GM12878 (cell line): ENCODE data around the gene AP2B1.

Experiments
- CTCF ChIP-seq, 3 experiments: IDR thresholded peaks in 2 of 3; conservative IDR thresholded peaks in 1 of 3; 2 replicates each; pipeline ENCODE4 v1.5.1; 2011; ENCODE audit warnings: low read depth in 3 of 3, low read length in 3 of 3, mild to moderate bottlenecking in 3 of 3, control low read depth in 2 of 3, moderate library complexity in 2 of 3, inconsistent platforms in 1 of 3, mixed read lengths in 1 of 3; ENCODE audit not compliant: control insufficient read depth in 2 of 3, insufficient read depth in 1 of 3; ENCODE audit errors: extremely low read depth in 1 of 3
- GABPA ChIP-seq: IDR thresholded peaks from 2 replicates; pipeline ENCODE4 v1.6.1; 2014; ENCODE audit warnings: antibody characterized with exemption, low read depth, mild to moderate bottlenecking, inconsistent platforms
- HCFC1 ChIP-seq: fragments of 150-350 bp; IDR thresholded peaks from 2 replicates; pipeline ENCODE4 v1.6.1; 2014; ENCODE audit warnings: low read length
- MAX ChIP-seq: IDR thresholded peaks from 2 replicates; pipeline ENCODE4 v1.6.1; 2012; ENCODE audit warnings: low read depth, low read length, improper control_type of control experiment
- NR2F1 ChIP-seq: fragments of 450-650 bp; conservative IDR thresholded peaks from 2 replicates; pipeline ENCODE4 v1.6.1; 2017; ENCODE audit warnings: mild to moderate bottlenecking
- REST ChIP-seq: IDR thresholded peaks from 2 replicates; pipeline ENCODE4 v1.6.1; 2012; ENCODE audit warnings: mild to moderate bottlenecking, low read depth, low read length
- ZNF24 ChIP-seq: fragments of 450-650 bp; IDR thresholded peaks from 2 replicates; pipeline ENCODE4 v1.6.1; 2017; ENCODE audit warnings: antibody characterized with exemption, mild to moderate bottlenecking

- TF ChIP-seq CTCF (IDR thresholded peaks at IDR 0.05 in 2 of 3, conservative IDR thresholded peaks at IDR 0.05 in 1 of 3; ENCODE audit: control insufficient read depth in 2 of 3, extremely low read depth in 1 of 3, insufficient read depth in 1 of 3, low read depth in 3 of 3, low read length in 3 of 3) = no peak
- no peak for TF ChIP-seq MAX
- TF ChIP-seq NR2F1 = no peak
- no peak for TF ChIP-seq REST
- no peak for TF ChIP-seq GABPA
- no peak for TF ChIP-seq ZNF24
- TF ChIP-seq HCFC1 = no peak
Observed at GRCh38 chr17:35725058-35725457, 137.9 kb downstream of the AP2B1 start.
